HEK293 (cell line): ENCODE results near the gene TMEM176A.
A peak's percentile ranks its signal among the peaks of the same experiment; 100 is the strongest.

Experiments used
- EGR2 ChIP-seq: fragments of 450-650 bp; formaldehyde crosslinking; IDR thresholded peaks from 2 replicates; pipeline ENCODE4 v1.5.1; 2016; ENCODE audit warnings: low read depth, missing biosample characterization, missing genetic modification characterization
- GFI1B ChIP-seq: fragments of 450-650 bp; formaldehyde crosslinking; IDR thresholded peaks from 2 replicates; pipeline ENCODE4 v1.5.1; 2016; ENCODE audit warnings: missing biosample characterization, missing genetic modification characterization
- KLF16 ChIP-seq: fragments of 450-650 bp; formaldehyde crosslinking; IDR thresholded peaks from 2 replicates; pipeline ENCODE4 v1.5.1; 2017; ENCODE audit warnings: missing biosample characterization, missing genetic modification characterization
- PRDM1 ChIP-seq: fragments of 450-650 bp; formaldehyde crosslinking; IDR thresholded peaks from 2 replicates; pipeline ENCODE4; 2016; ENCODE audit warnings: missing biosample characterization, missing genetic modification characterization
- REPIN1 ChIP-seq: fragments of 450-650 bp; formaldehyde crosslinking; IDR thresholded peaks from 2 replicates; pipeline ENCODE4 v1.5.1; 2017; ENCODE audit warnings: missing biosample characterization, missing genetic modification characterization, low read depth
- YY2 ChIP-seq: fragments of 450-650 bp; formaldehyde crosslinking; IDR thresholded peaks from 2 replicates; pipeline ENCODE4 v1.5.1; 2016; ENCODE audit warnings: missing biosample characterization, missing genetic modification characterization
- ZBTB48 ChIP-seq: fragments of 450-650 bp; formaldehyde crosslinking; IDR thresholded peaks from 2 replicates; pipeline ENCODE4 v1.5.1; 2016; ENCODE audit warnings: missing biosample characterization, missing genetic modification characterization
- ZFP37 ChIP-seq: fragments of 450-650 bp; formaldehyde crosslinking; IDR thresholded peaks from 2 replicates; pipeline ENCODE4 v1.5.1; 2016; ENCODE audit warnings: missing biosample characterization, missing genetic modification characterization
- ZNF112 ChIP-seq: fragments of 450-650 bp; formaldehyde crosslinking; IDR thresholded peaks from 2 replicates; pipeline ENCODE4 v1.5.0; 2017; ENCODE audit warnings: missing biosample characterization, missing genetic modification characterization
- ZNF140 ChIP-seq: fragments of 450-650 bp; formaldehyde crosslinking; IDR thresholded peaks from 2 replicates; pipeline ENCODE4 v1.5.1; 2016; ENCODE audit warnings: missing biosample characterization, missing genetic modification characterization
- ZNF223 ChIP-seq: fragments of 450-650 bp; formaldehyde crosslinking; IDR thresholded peaks from 2 replicates; pipeline ENCODE4 v1.5.1; 2016; ENCODE audit warnings: missing biosample characterization, missing genetic modification characterization
- ZNF266 ChIP-seq: fragments of 450-650 bp; formaldehyde crosslinking; IDR thresholded peaks from 2 replicates; pipeline ENCODE4 v1.5.1; 2016; ENCODE audit warnings: missing biosample characterization, missing genetic modification characterization, low read depth
- ZNF423 ChIP-seq: fragments of 450-650 bp; formaldehyde crosslinking; IDR thresholded peaks from 2 replicates; pipeline ENCODE4 v1.5.1; 2016; ENCODE audit warnings: missing biosample characterization, missing genetic modification characterization
- ZNF514 ChIP-seq: fragments of 450-650 bp; formaldehyde crosslinking; IDR thresholded peaks from 2 replicates; pipeline ENCODE4 v1.5.1; 2016; ENCODE audit warnings: missing biosample characterization, missing genetic modification characterization
- ZNF561 ChIP-seq: fragments of 450-650 bp; IDR thresholded peaks from 2 replicates; pipeline ENCODE4 v1.5.1; 2018; ENCODE audit warnings: missing biosample characterization, missing genetic modification characterization, borderline replicate concordance
- ZNF621 ChIP-seq: fragments of 450-650 bp; formaldehyde crosslinking; IDR thresholded peaks from 2 replicates; pipeline ENCODE4 v1.5.1; 2017; ENCODE audit warnings: missing biosample characterization, missing genetic modification characterization
- ZNF623 ChIP-seq: fragments of 450-650 bp; formaldehyde crosslinking; IDR thresholded peaks from 2 replicates; pipeline ENCODE4 v1.5.1; 2016; ENCODE audit warnings: missing biosample characterization, missing genetic modification characterization
- ZNF654 ChIP-seq: fragments of 450-650 bp; formaldehyde crosslinking; IDR thresholded peaks from 2 replicates; pipeline ENCODE4 v1.5.1; 2016; ENCODE audit warnings: low read depth, missing biosample characterization, missing genetic modification characterization
- ZNF701 ChIP-seq: fragments of 450-650 bp; formaldehyde crosslinking; IDR thresholded peaks from 2 replicates; pipeline ENCODE4 v1.5.1; 2016; ENCODE audit warnings: missing biosample characterization, missing genetic modification characterization
- ZNF776 ChIP-seq: fragments of 450-650 bp; formaldehyde crosslinking; IDR thresholded peaks from 2 replicates; pipeline ENCODE4 v1.5.0; 2017; ENCODE audit warnings: missing biosample characterization, missing genetic modification characterization, borderline replicate concordance
- TF ChIP-seq, protein P1 (sequence below): fragments of 450-650 bp; formaldehyde crosslinking; IDR thresholded peaks from 2 replicates; pipeline ENCODE4 v1.5.1; 2017; ENCODE audit warnings: missing biosample characterization, missing genetic modification characterization
- TF ChIP-seq, protein P2 (sequence below): fragments of 450-650 bp; formaldehyde crosslinking; IDR thresholded peaks from 2 replicates; pipeline ENCODE4 v1.5.1; 2017; ENCODE audit warnings: missing biosample characterization, missing genetic modification characterization
- TF ChIP-seq, protein P3 (sequence below): sonication (generic); formaldehyde crosslinking; IDR thresholded peaks from 2 replicates; pipeline ENCODE4 v1.8.1; 2022; ENCODE audit warnings: mild to moderate bottlenecking, moderate library complexity, missing genetic modification reagents
- TF ChIP-seq, protein P4 (sequence below): fragments of 450-650 bp; formaldehyde crosslinking; conservative IDR thresholded peaks from 2 replicates; pipeline ENCODE4 v1.5.1; 2016; ENCODE audit warnings: low read depth, missing biosample characterization, missing genetic modification characterization
- TF ChIP-seq, protein P5 (sequence below): fragments of 450-650 bp; formaldehyde crosslinking; IDR thresholded peaks from 2 replicates; pipeline ENCODE4 v1.5.1; 2017; ENCODE audit warnings: missing biosample characterization, missing genetic modification characterization
- TF ChIP-seq, protein P6 (sequence below): fragments of 450-650 bp; formaldehyde crosslinking; IDR thresholded peaks from 2 replicates; pipeline ENCODE4 v1.5.1; 2016; ENCODE audit warnings: missing biosample characterization, missing genetic modification characterization
- TF ChIP-seq, protein P7 (sequence below): fragments of 450-650 bp; formaldehyde crosslinking; IDR thresholded peaks from 2 replicates; pipeline ENCODE4 v1.5.1; 2016; ENCODE audit warnings: missing biosample characterization, missing genetic modification characterization

Gene TMEM176A

DNA sequence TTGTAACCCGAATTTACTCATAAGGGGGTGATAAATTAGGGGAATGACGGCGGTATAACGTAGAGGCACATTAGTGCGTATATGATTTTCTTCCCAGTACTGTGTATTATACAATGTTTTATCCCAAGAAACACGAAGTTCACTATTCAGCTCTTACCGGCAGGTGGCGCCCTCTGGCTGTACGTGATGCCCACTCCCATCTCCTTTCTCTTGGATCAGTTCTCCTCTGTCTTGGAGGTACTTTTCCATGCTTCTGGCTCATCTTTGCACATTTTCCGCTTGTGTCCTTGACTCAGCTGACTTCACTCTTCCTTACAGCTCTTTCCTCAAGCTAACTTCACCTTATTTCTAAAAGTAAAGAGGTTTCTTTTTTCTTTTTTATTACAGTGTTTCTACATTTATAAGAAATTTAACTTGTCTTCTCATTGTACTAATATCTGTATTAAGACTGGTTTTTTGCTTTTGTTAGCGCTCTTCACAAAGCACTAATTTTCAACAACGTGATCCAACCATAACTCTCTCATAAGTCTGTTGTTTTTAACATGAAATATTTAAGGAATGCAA, 21.7 kb upstream of the TMEM176A start (continued):
- TF ChIP-seq PRDM1 (tag by site-specific recombination) (peak; percentile 76; the same call in 1 of the 2 replicates), ZNF266 (tag by site-specific recombination) (no peak), KLF16 (tag by site-specific recombination) (no peak), YY2 (tag by site-specific recombination) (no peak), ZNF623 (tag by site-specific recombination) (no peak), ZNF223 (tag by site-specific recombination) (no peak), ZNF654 (tag by site-specific recombination) (peak; percentile 97), EGR2 (tag by site-specific recombination) (no peak), ZBTB48 (tag by site-specific recombination) (no peak), ZNF701 (tag by site-specific recombination) (no peak), ZFP37 (tag by site-specific recombination) (no peak), ZNF561 (no peak), ZNF140 (tag by site-specific recombination) (no peak), GFI1B (tag by site-specific recombination) (no peak), ZNF621 (tag by site-specific recombination) (no peak), ZNF776 (tag by site-specific recombination) (no peak), ZNF423 (no peak), ZNF514 (tag by site-specific recombination) (no peak), ZNF112 (tag by site-specific recombination) (no peak), REPIN1 (tag by site-specific recombination) (no peak)
- TF ChIP-seq, protein P1, sequence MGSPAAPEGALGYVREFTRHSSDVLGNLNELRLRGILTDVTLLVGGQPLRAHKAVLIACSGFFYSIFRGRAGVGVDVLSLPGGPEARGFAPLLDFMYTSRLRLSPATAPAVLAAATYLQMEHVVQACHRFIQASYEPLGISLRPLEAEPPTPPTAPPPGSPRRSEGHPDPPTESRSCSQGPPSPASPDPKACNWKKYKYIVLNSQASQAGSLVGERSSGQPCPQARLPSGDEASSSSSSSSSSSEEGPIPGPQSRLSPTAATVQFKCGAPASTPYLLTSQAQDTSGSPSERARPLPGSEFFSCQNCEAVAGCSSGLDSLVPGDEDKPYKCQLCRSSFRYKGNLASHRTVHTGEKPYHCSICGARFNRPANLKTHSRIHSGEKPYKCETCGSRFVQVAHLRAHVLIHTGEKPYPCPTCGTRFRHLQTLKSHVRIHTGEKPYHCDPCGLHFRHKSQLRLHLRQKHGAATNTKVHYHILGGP (tag by site-specific recombination) = no peak
- TF ChIP-seq, protein P2, sequence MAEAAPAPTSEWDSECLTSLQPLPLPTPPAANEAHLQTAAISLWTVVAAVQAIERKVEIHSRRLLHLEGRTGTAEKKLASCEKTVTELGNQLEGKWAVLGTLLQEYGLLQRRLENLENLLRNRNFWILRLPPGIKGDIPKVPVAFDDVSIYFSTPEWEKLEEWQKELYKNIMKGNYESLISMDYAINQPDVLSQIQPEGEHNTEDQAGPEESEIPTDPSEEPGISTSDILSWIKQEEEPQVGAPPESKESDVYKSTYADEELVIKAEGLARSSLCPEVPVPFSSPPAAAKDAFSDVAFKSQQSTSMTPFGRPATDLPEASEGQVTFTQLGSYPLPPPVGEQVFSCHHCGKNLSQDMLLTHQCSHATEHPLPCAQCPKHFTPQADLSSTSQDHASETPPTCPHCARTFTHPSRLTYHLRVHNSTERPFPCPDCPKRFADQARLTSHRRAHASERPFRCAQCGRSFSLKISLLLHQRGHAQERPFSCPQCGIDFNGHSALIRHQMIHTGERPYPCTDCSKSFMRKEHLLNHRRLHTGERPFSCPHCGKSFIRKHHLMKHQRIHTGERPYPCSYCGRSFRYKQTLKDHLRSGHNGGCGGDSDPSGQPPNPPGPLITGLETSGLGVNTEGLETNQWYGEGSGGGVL (tag by site-specific recombination) = no peak
- TF ChIP-seq, protein P3, sequence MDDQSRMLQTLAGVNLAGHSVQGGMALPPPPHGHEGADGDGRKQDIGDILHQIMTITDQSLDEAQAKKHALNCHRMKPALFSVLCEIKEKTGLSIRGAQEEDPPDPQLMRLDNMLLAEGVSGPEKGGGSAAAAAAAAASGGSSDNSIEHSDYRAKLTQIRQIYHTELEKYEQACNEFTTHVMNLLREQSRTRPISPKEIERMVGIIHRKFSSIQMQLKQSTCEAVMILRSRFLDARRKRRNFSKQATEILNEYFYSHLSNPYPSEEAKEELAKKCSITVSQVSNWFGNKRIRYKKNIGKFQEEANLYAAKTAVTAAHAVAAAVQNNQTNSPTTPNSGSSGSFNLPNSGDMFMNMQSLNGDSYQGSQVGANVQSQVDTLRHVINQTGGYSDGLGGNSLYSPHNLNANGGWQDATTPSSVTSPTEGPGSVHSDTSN (CRISPR knock-in tag) = no peak
- TF ChIP-seq, protein P4, sequence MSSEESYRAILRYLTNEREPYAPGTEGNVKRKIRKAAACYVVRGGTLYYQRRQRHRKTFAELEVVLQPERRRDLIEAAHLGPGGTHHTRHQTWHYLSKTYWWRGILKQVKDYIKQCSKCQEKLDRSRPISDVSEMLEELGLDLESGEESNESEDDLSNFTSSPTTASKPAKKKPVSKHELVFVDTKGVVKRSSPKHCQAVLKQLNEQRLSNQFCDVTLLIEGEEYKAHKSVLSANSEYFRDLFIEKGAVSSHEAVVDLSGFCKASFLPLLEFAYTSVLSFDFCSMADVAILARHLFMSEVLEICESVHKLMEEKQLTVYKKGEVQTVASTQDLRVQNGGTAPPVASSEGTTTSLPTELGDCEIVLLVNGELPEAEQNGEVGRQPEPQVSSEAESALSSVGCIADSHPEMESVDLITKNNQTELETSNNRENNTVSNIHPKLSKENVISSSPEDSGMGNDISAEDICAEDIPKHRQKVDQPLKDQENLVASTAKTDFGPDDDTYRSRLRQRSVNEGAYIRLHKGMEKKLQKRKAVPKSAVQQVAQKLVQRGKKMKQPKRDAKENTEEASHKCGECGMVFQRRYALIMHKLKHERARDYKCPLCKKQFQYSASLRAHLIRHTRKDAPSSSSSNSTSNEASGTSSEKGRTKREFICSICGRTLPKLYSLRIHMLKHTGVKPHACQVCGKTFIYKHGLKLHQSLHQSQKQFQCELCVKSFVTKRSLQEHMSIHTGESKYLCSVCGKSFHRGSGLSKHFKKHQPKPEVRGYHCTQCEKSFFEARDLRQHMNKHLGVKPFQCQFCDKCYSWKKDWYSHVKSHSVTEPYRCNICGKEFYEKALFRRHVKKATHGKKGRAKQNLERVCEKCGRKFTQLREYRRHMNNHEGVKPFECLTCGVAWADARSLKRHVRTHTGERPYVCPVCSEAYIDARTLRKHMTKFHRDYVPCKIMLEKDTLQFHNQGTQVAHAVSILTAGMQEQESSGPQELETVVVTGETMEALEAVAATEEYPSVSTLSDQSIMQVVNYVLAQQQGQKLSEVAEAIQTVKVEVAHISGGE (tag by site-specific recombination) = peak; percentile 93
- TF ChIP-seq, protein P5, sequence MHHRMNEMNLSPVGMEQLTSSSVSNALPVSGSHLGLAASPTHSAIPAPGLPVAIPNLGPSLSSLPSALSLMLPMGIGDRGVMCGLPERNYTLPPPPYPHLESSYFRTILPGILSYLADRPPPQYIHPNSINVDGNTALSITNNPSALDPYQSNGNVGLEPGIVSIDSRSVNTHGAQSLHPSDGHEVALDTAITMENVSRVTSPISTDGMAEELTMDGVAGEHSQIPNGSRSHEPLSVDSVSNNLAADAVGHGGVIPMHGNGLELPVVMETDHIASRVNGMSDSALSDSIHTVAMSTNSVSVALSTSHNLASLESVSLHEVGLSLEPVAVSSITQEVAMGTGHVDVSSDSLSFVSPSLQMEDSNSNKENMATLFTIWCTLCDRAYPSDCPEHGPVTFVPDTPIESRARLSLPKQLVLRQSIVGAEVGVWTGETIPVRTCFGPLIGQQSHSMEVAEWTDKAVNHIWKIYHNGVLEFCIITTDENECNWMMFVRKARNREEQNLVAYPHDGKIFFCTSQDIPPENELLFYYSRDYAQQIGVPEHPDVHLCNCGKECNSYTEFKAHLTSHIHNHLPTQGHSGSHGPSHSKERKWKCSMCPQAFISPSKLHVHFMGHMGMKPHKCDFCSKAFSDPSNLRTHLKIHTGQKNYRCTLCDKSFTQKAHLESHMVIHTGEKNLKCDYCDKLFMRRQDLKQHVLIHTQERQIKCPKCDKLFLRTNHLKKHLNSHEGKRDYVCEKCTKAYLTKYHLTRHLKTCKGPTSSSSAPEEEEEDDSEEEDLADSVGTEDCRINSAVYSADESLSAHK (tag by site-specific recombination) = no peak
- TF ChIP-seq, protein P6, sequence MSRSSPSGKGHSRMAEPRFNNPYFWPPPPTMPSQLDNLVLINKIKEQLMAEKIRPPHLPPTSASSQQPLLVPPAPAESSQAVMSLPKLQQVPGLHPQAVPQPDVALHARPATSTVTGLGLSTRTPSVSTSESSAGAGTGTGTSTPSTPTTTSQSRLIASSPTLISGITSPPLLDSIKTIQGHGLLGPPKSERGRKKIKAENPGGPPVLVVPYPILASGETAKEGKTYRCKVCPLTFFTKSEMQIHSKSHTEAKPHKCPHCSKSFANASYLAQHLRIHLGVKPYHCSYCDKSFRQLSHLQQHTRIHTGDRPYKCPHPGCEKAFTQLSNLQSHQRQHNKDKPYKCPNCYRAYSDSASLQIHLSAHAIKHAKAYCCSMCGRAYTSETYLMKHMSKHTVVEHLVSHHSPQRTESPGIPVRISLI (tag by site-specific recombination) = no peak
- TF ChIP-seq, protein P7, sequence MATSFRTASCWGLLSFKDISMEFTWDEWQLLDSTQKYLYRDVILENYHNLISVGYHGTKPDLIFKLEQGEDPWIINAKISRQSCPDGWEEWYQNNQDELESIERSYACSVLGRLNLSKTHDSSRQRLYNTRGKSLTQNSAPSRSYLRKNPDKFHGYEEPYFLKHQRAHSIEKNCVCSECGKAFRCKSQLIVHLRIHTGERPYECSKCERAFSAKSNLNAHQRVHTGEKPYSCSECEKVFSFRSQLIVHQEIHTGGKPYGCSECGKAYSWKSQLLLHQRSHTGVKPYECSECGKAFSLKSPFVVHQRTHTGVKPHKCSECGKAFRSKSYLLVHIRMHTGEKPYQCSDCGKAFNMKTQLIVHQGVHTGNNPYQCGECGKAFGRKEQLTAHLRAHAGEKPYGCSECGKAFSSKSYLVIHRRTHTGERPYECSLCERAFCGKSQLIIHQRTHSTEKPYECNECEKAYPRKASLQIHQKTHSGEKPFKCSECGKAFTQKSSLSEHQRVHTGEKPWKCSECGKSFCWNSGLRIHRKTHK = no peak
